OCI-LY1 (cell line): ENCODE measurements around the gene GRXCR2.
A peak's percentile ranks its signal among the peaks of the same experiment; 100 is the strongest.

Experiments
- H2AFZ ChIP-seq: fragments of 200-600 bp; sonication (generic), shearing (Covaris generic); 2 replicates; pipeline ENCODE4 v1.6.0; 2014; ENCODE audit warnings: antibody characterized with exemption, mild to moderate bottlenecking, low read length
- H3F3A ChIP-seq: fragments of 200-600 bp; sonication (generic), shearing (Covaris generic); 2 replicates; pipeline ENCODE4 v1.6.0; 2014; ENCODE audit warnings: mild to moderate bottlenecking, antibody characterized with exemption, low read length, moderate library complexity; ENCODE audit not compliant: insufficient read depth
- H3K27ac ChIP-seq: fragments of 200-600 bp; sonication (generic); 2 replicates; pipeline ENCODE4 v1.5.1; 2014; ENCODE audit warnings: low read length, mixed run types, mild to moderate bottlenecking, low read depth; ENCODE audit not compliant: poor library complexity, severe bottlenecking
- H3K27me3 ChIP-seq: fragments of 200-600 bp; sonication (generic); 2 replicates; pipeline ENCODE4 v1.6.0; 2014; ENCODE audit warnings: antibody characterized with exemption, mild to moderate bottlenecking, low read length, moderate library complexity; ENCODE audit not compliant: insufficient read depth
- H3K36me3 ChIP-seq: fragments of 200-600 bp; sonication (generic); 2 replicates; pipeline ENCODE4 v1.6.1; 2014; ENCODE audit warnings: mild to moderate bottlenecking, antibody characterized with exemption, low read length, moderate library complexity, mixed read lengths; ENCODE audit not compliant: insufficient read depth
- H3K4me1 ChIP-seq: fragments of 200-600 bp; sonication (generic); 2 replicates; pipeline ENCODE4 v1.5.1; 2014; ENCODE audit warnings: mild to moderate bottlenecking, low read length, moderate library complexity; ENCODE audit not compliant: insufficient read depth, severe bottlenecking
- H3K4me2 ChIP-seq: fragments of 200-600 bp; sonication (generic), shearing (Covaris generic); 2 replicates; pipeline ENCODE4 v1.6.1; 2014; ENCODE audit warnings: low read length
- H3K4me3 ChIP-seq: fragments of 200-600 bp; sonication (generic); 2 replicates; pipeline ENCODE4 v1.5.1; 2014; ENCODE audit warnings: low read length, low read depth, mild to moderate bottlenecking, mixed read lengths; ENCODE audit not compliant: poor library complexity, severe bottlenecking
- H3K79me2 ChIP-seq: fragments of 200-600 bp; shearing (Covaris generic); 2 replicates; pipeline ENCODE4 v1.6.1; 2016; ENCODE audit warnings: mixed run types, low read length, mixed read lengths; ENCODE audit not compliant: insufficient read depth
- H3K9ac ChIP-seq: fragments of 200-600 bp; sonication (generic), shearing (Covaris generic); 2 replicates; pipeline ENCODE4 v1.6.1; 2014; ENCODE audit warnings: mild to moderate bottlenecking, low read length, mixed read lengths
- H3K9me2 ChIP-seq: fragments of 200-600 bp; sonication (generic), shearing (Covaris generic); 2 replicates; pipeline ENCODE4 v1.6.1; 2014; ENCODE audit warnings: low read depth, mild to moderate bottlenecking, low read length, mixed read lengths
- H3K9me3 ChIP-seq: fragments of 200-600 bp; shearing (Covaris generic); 2 replicates; pipeline ENCODE4 v1.6.1; 2014; ENCODE audit warnings: low read length, mixed read lengths
- H4K20me1 ChIP-seq: fragments of 200-600 bp; sonication (generic), shearing (Covaris generic); 2 replicates; pipeline ENCODE4 v1.6.0; 2016; ENCODE audit warnings: mild to moderate bottlenecking, low read length; ENCODE audit not compliant: insufficient read depth
- EZH2 ChIP-seq: fragments of 200-600 bp; sonication (generic), shearing (Covaris generic); IDR thresholded peaks from 2 replicates; pipeline ENCODE4 v1.8.0; 2017; ENCODE audit warnings: borderline replicate concordance, mixed run types, mild to moderate bottlenecking, antibody characterized with exemption, low read length, moderate library complexity, mixed read lengths
- TF ChIP-seq, protein P1 (sequence below): fragments of 200-600 bp; sonication (generic), shearing (Covaris generic); IDR thresholded peaks from 2 replicates; pipeline ENCODE4 v1.5.1; 2017; ENCODE audit warnings: mild to moderate bottlenecking, antibody characterized with exemption, low read length, moderate library complexity, mixed read lengths

Gene GRXCR2

DNA sequence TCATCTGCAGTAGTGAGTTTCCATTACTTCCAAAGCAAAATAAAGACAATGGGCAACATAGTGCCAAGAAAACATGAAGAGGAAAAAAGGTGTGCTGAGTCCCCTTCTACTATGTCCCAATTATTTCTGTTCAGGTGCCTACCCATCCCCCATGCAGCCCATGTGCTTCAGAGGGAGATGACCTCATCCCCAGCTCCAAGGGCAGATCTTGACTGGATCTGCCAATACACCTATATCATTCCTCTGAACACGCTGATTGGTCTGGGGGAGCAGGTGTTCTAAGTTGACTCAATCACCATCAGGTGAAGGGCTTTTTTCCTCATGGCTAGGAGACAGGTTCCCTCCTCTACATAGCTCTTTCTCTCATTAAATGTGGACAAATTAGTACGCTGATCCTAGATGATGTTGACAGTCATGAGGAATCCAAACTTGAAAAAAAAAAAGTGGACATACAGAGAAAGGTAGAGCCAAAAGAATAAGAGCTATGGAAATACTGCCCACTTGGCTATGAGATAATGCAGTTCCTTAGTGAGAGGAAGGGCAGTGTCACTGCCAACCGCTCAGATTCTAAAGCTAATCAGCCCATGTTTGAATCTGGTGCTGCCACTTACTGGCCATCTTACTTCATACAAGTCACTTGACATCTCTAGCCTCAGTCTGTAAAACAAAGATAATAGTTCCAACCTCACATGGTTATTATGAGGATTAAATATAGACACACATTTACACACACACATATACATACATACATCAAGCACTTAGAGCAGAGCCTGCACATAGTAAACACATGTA lies 60.8 kb downstream of the GRXCR2 start:
- Histone ChIP-seq H3K4me2 (no peak overlapping the region), H3F3A (no peaks in the 10 kb centered on the region), H3K9me2 (no peaks in the 10 kb centered on the region), H3K36me3 (no peaks in the 10 kb centered on the region), H3K4me3 (no peak overlapping the region), H3K79me2 (no peaks in the 10 kb centered on the region), H4K20me1 (no peaks in the 10 kb centered on the region), H2AFZ (no peak overlapping the region), H3K9ac (no peak overlapping the region), H3K9me3 (no peaks in the 10 kb centered on the region), H3K27me3 (no peaks in the 10 kb centered on the region), H3K4me1 (no peaks in the 10 kb centered on the region), H3K27ac (no peak overlapping the region)
- TF ChIP-seq, protein P1, sequence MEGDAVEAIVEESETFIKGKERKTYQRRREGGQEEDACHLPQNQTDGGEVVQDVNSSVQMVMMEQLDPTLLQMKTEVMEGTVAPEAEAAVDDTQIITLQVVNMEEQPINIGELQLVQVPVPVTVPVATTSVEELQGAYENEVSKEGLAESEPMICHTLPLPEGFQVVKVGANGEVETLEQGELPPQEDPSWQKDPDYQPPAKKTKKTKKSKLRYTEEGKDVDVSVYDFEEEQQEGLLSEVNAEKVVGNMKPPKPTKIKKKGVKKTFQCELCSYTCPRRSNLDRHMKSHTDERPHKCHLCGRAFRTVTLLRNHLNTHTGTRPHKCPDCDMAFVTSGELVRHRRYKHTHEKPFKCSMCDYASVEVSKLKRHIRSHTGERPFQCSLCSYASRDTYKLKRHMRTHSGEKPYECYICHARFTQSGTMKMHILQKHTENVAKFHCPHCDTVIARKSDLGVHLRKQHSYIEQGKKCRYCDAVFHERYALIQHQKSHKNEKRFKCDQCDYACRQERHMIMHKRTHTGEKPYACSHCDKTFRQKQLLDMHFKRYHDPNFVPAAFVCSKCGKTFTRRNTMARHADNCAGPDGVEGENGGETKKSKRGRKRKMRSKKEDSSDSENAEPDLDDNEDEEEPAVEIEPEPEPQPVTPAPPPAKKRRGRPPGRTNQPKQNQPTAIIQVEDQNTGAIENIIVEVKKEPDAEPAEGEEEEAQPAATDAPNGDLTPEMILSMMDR: peak; percentile 22; the same call in 1 of the 2 replicates
- no peak for TF ChIP-seq EZH2
